H9 (cell line): ENCODE measurements around the gene COL4A4. TPM values are rescaled to one million over a fixed set of nuclear protein-coding genes. Genes with fewer than 3 reads are reported as not detected.

ENCODE experiments used
- DNase-seq: peaks from one replicate; pipeline ENCODE4 v3.0.0-alpha.2; 2017
- H2AFZ ChIP-seq: one replicate; pipeline ENCODE4 v1.6.1; 2013; ENCODE audit warnings: mild to moderate bottlenecking, low read length, control low read depth, moderate library complexity
- H2AK5ac ChIP-seq: 2 replicates; pipeline ENCODE4 v1.6.1; 2013; ENCODE audit warnings: low read length, control low read depth, mixed read lengths; ENCODE audit not compliant: insufficient read length
- H2BK120ac ChIP-seq: one replicate; pipeline ENCODE4 v1.6.1; 2013; ENCODE audit warnings: low read depth, mild to moderate bottlenecking, low read length, control low read depth, inconsistent platforms; ENCODE audit not compliant: poor library complexity, severe bottlenecking
- H2BK12ac ChIP-seq: 2 replicates; pipeline ENCODE4 v1.6.1; 2013; ENCODE audit warnings: low read length, control low read depth, mixed read lengths, low read depth; ENCODE audit not compliant: insufficient read length
- H2BK15ac ChIP-seq: 2 replicates; pipeline ENCODE4 v1.6.1; 2013; ENCODE audit warnings: low read depth, low read length, control low read depth
- H2BK20ac ChIP-seq: one replicate; pipeline ENCODE4 v1.6.1; 2013; ENCODE audit warnings: low read depth, mild to moderate bottlenecking, low read length, control low read depth, inconsistent platforms; ENCODE audit not compliant: poor library complexity, severe bottlenecking
- H2BK5ac ChIP-seq: 2 replicates; pipeline ENCODE4 v1.6.1; 2013; ENCODE audit warnings: low read length, control low read depth, mixed read lengths; ENCODE audit not compliant: insufficient read length
- H3K14ac ChIP-seq: 2 replicates; pipeline ENCODE4 v1.6.1; 2013; ENCODE audit warnings: low read length, control low read depth; ENCODE audit not compliant: insufficient read depth
- H3K18ac ChIP-seq: 2 replicates; pipeline ENCODE4 v1.6.1; 2013; ENCODE audit warnings: low read depth, mild to moderate bottlenecking, mixed read lengths, low read length, control low read depth; ENCODE audit not compliant: insufficient read length
- H3K23ac ChIP-seq: 2 replicates; pipeline ENCODE4 v1.6.1; 2013; ENCODE audit warnings: low read length, control low read depth, mixed read lengths, low read depth; ENCODE audit not compliant: insufficient read length
- H3K23me2 ChIP-seq: 2 replicates; pipeline ENCODE4 v1.6.1; 2013; ENCODE audit warnings: low read depth, mild to moderate bottlenecking, mixed read lengths, low read length, control low read depth; ENCODE audit not compliant: insufficient read length, poor library complexity, severe bottlenecking
- H3K27ac ChIP-seq: 2 replicates; pipeline ENCODE4 v1.5.1; 2013; ENCODE audit warnings: low read length, control low read depth, mixed read lengths, low read depth; ENCODE audit not compliant: insufficient read length
- H3K27me3 ChIP-seq: 2 replicates; pipeline ENCODE4 v1.6.1; 2013; ENCODE audit warnings: low read length, control low read depth, inconsistent platforms; ENCODE audit not compliant: insufficient read depth
- H3K4ac ChIP-seq: 2 replicates; pipeline ENCODE4 v1.6.1; 2013; ENCODE audit warnings: low read depth, mild to moderate bottlenecking, control low read depth, inconsistent platforms, low read length, moderate library complexity
- H3K4me1 ChIP-seq: 2 replicates; pipeline ENCODE4 v1.6.1; 2013; ENCODE audit warnings: low read length, control low read depth, inconsistent platforms; ENCODE audit not compliant: insufficient read depth
- H3K4me2 ChIP-seq: 2 replicates; pipeline ENCODE4 v1.6.1; 2013; ENCODE audit warnings: low read length, control low read depth, mixed read lengths; ENCODE audit not compliant: insufficient read length, insufficient read depth
- H3K56ac ChIP-seq: 2 replicates; pipeline ENCODE4 v1.6.1; 2013; ENCODE audit warnings: low read depth, mild to moderate bottlenecking, mixed read lengths, low read length, control low read depth; ENCODE audit not compliant: insufficient read length
- H3K79me1 ChIP-seq: 2 replicates; pipeline ENCODE4 v1.6.1; 2013; ENCODE audit warnings: low read depth, mild to moderate bottlenecking, moderate library complexity, low read length, control low read depth, inconsistent platforms; ENCODE audit not compliant: insufficient read depth, poor library complexity, severe bottlenecking
- H3K79me2 ChIP-seq: 2 replicates; pipeline ENCODE4 v1.6.1; 2013; ENCODE audit warnings: low read length, control low read depth, inconsistent platforms; ENCODE audit not compliant: insufficient read depth
- H3K9ac ChIP-seq: 2 replicates; pipeline ENCODE4 v1.6.1; 2013; ENCODE audit warnings: low read length, control low read depth, mixed read lengths; ENCODE audit not compliant: insufficient read length; ENCODE audit errors: extremely low read depth
- H3K9me3 ChIP-seq: one replicate; pipeline ENCODE4 v1.6.1; 2013; ENCODE audit warnings: low read depth, low read length, inconsistent platforms; ENCODE audit not compliant: control insufficient read depth
- H3T11ph ChIP-seq: one replicate; pipeline ENCODE4 v1.6.1; 2013; ENCODE audit warnings: mild to moderate bottlenecking, low read length, control low read depth, inconsistent platforms
- H4K20me1 ChIP-seq: one replicate; pipeline ENCODE4 v1.6.1; 2013; ENCODE audit not compliant: control insufficient read depth, insufficient read length, insufficient read depth
- H4K5ac ChIP-seq: 2 replicates; pipeline ENCODE4 v1.6.1; 2013; ENCODE audit warnings: low read depth, mild to moderate bottlenecking, mixed read lengths, low read length, control low read depth; ENCODE audit not compliant: insufficient read length
- H4K8ac ChIP-seq: replicated peaks from 2 replicates; pipeline ENCODE4 v1.6.1; 2013; ENCODE audit warnings: low read length, control low read depth, mixed read lengths, low read depth; ENCODE audit not compliant: insufficient read length
- H4K91ac ChIP-seq: 2 replicates; pipeline ENCODE4 v1.6.1; 2013; ENCODE audit warnings: low read depth, mild to moderate bottlenecking, moderate library complexity, mixed read lengths, low read length, control low read depth; ENCODE audit not compliant: insufficient read length
- H3K27ac Mint-ChIP-seq, 3 experiments: 2 replicates in 2 of 3; 3 replicates in 1 of 3; pipeline ENCODE4 v1.8.0; 2020 to 2021; ENCODE audit warnings: mixed read lengths in 3 of 3, mild to moderate bottlenecking in 1 of 3, moderate library complexity in 1 of 3
- H3K27me3 Mint-ChIP-seq: 2 replicates; pipeline ENCODE4 v1.8.0; 2021; ENCODE audit warnings: low read depth, mild to moderate bottlenecking, moderate library complexity, mixed read lengths
- H3K36me3 Mint-ChIP-seq, 3 experiments: 2 replicates in 2 of 3; 3 replicates in 1 of 3; pipeline ENCODE4 v1.8.0; 2020 to 2021; ENCODE audit warnings: low read depth in 3 of 3, mixed read lengths in 3 of 3; ENCODE audit not compliant: insufficient read depth in 1 of 3
- H3K4me1 Mint-ChIP-seq, 2 experiments: 2 replicates each; pipeline ENCODE4 v1.8.0; 2020; ENCODE audit warnings: mixed read lengths in 2 of 2
- H3K4me3 Mint-ChIP-seq, 2 experiments: 2 replicates in 1 of 2; 3 replicates in 1 of 2; pipeline ENCODE4 v1.8.0; 2020 to 2021; ENCODE audit warnings: mild to moderate bottlenecking in 2 of 2, mixed read lengths in 2 of 2, moderate library complexity in 1 of 2
- H3K9me3 Mint-ChIP-seq, 2 experiments: 2 replicates in 1 of 2; 3 replicates in 1 of 2; pipeline ENCODE4 v1.8.0; 2020; ENCODE audit warnings: mild to moderate bottlenecking in 2 of 2, mixed read lengths in 2 of 2, moderate library complexity in 1 of 2
- WGBS: extraction: QIAGEN DNeasy Blood & Tissue Kit; methylation state at CpG from one replicate; pipeline ENCODE4 v1.1.7; 2013; ENCODE audit warnings: missing lambda C conversion rate, low lambda C conversion rate, mixed read lengths; ENCODE audit not compliant: insufficient read length; ENCODE audit errors: extremely low coverage; 5-methylcytosine and 5-hydroxymethylcytosine counted together
- total RNA-seq: library from RNA; stranded (reverse); gene quantifications from 2 replicates; pipeline ENCODE4 v1.2.1, GENCODE V29; 2021
- TF ChIP-seq, protein P1 (sequence below): fragments of 200-600 bp; sonication (generic); conservative IDR thresholded peaks from 3 replicates; pipeline ENCODE4 v1.8.0; 2021; ENCODE audit warnings: antibody characterized with exemption, mild to moderate bottlenecking

The COL4A4 gene
- total RNA-seq, 1 experiment from 2014 or later = 0.92 TPM

DNA sequence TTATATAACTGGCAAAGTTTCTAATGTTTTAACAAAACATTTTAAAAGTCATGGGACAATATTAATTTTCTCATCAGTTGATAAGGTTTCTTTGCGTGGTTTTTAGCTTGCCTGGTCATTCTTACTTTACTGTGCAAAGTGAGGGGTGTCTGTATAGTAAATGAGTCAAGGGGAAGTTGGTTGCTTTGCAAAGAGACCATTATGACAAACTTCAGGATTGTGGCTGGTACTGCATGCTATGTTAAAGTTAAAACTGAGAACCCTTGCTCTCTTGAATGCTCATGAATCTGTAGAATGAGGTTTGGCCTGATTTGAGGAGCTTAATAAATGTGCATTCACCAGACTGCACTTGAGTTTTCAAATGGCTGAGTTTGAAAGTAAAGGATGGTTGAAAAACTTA is 47.0 kb downstream of the COL4A4 start:
- Mint-ChIP-seq H3K27ac (no peak overlapping the region), H3K36me3 (no peaks in the 10 kb centered on the region), H3K4me1 (no peaks in the 10 kb centered on the region), H3K27me3 (no peaks in the 10 kb centered on the region), H3K4me3 (no peak overlapping the region), H3K9me3 (no peaks in the 10 kb centered on the region)
- no peak overlapping the region for H3K9ac ChIP-seq
- no peaks in the 10 kb centered on the region for H3K27me3 ChIP-seq
- H3K27ac ChIP-seq = no peak overlapping the region
- no peak overlapping the region for H4K5ac ChIP-seq
- no peak overlapping the region for H2AK5ac ChIP-seq
- no peak for DNase-seq
- no peaks in the 10 kb centered on the region for H3K23me2 ChIP-seq
- H3K56ac ChIP-seq = no peak overlapping the region
- no peaks in the 10 kb centered on the region for H3K4me1 ChIP-seq
- WGBS = no CpG with 5 or more reads among the region's 1 CpG
- H3K9me3 ChIP-seq = no peaks in the 10 kb centered on the region
- H2BK5ac ChIP-seq = no peak overlapping the region
- H4K20me1 ChIP-seq = no peaks in the 10 kb centered on the region
- H2BK15ac ChIP-seq = no peak overlapping the region
- no peak overlapping the region for H3K4ac ChIP-seq
- H2AFZ ChIP-seq = no peak overlapping the region
- H4K8ac ChIP-seq = no peak overlapping the region
- no peak overlapping the region for H2BK12ac ChIP-seq
- H3T11ph ChIP-seq = no peak overlapping the region
- no peak overlapping the region for H3K23ac ChIP-seq
- H4K91ac ChIP-seq = no peak overlapping the region
- no peak overlapping the region for H2BK20ac ChIP-seq
- no peaks in the 10 kb centered on the region for H3K79me1 ChIP-seq
- H3K79me2 ChIP-seq = no peaks in the 10 kb centered on the region
- no peak overlapping the region for H2BK120ac ChIP-seq
- no peak overlapping the region for H3K4me2 ChIP-seq
- TF ChIP-seq, protein P1, sequence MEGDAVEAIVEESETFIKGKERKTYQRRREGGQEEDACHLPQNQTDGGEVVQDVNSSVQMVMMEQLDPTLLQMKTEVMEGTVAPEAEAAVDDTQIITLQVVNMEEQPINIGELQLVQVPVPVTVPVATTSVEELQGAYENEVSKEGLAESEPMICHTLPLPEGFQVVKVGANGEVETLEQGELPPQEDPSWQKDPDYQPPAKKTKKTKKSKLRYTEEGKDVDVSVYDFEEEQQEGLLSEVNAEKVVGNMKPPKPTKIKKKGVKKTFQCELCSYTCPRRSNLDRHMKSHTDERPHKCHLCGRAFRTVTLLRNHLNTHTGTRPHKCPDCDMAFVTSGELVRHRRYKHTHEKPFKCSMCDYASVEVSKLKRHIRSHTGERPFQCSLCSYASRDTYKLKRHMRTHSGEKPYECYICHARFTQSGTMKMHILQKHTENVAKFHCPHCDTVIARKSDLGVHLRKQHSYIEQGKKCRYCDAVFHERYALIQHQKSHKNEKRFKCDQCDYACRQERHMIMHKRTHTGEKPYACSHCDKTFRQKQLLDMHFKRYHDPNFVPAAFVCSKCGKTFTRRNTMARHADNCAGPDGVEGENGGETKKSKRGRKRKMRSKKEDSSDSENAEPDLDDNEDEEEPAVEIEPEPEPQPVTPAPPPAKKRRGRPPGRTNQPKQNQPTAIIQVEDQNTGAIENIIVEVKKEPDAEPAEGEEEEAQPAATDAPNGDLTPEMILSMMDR = no peak
- no peak overlapping the region for H3K18ac ChIP-seq
- no peak overlapping the region for H3K14ac ChIP-seq
